Endothelial cell of umbilical vein (primary cell): Measurements from ENCODE around the gene NDST3. TPM values are rescaled to one million over a fixed set of nuclear protein-coding genes. Genes with fewer than 3 reads are reported as not detected.

Experiments used
- BruUV-seq: library from RNA; stranded (reverse); fragments of 400-500 nt; replicated peaks from 2 replicates; lab custom pipeline; 2021; lab: Mats Ljungman, UMichigan
- CTCF ChIA-PET: fragments of 300-600, 350-600 bp; sonication (Branson Sonifier 250); formaldehyde crosslinking; loops from one replicate; lab custom pipeline; 2021; ENCODE audit warnings: antibody characterized with exemption, inconsistent platforms; lab: Charles Lee
- POLR2A ChIA-PET: fragments of 300-600, 350-600 bp; sonication (Branson Sonifier 250); formaldehyde crosslinking; loops from one replicate; lab custom pipeline; 2021; ENCODE audit warnings: antibody characterized with exemption, inconsistent platforms; lab: Charles Lee
- DNase-seq: peaks from one replicate; pipeline ENCODE4 v3.0.0-alpha.2; 2011; ENCODE audit warnings: low read depth, low spot score
- FAIRE-seq: peaks from 2 replicates; lab custom pipeline; 2011; peaks lifted over from hg19 to GRCh38; lab: Jason Lieb, UNC
- H2AFZ ChIP-seq: 2 replicates; pipeline ENCODE4 v1.6.0; 2012; ENCODE audit warnings: low read depth, low read length, control low read depth, inconsistent platforms
- H3K27ac ChIP-seq: 2 replicates; pipeline ENCODE4 v1.5.1; 2011; ENCODE audit warnings: low read depth, mild to moderate bottlenecking, control low read depth, low read length, moderate library complexity; ENCODE audit not compliant: insufficient read depth
- H3K27me3 ChIP-seq, 2 experiments: 2 replicates each; pipeline versions ENCODE4 v1.6.0 to v1.6.1; 2011; ENCODE audit warnings: low read length in 2 of 2, mixed read lengths in 1 of 2; ENCODE audit not compliant: control insufficient read depth in 2 of 2, insufficient read depth in 2 of 2
- H3K36me3 ChIP-seq, 2 experiments: 2 replicates in 1 of 2; 3 replicates in 1 of 2; pipeline ENCODE4 v1.5.1; 2011; ENCODE audit warnings: low read length in 2 of 2, mild to moderate bottlenecking in 1 of 2, moderate library complexity in 1 of 2; ENCODE audit not compliant: control insufficient read depth in 2 of 2, insufficient read depth in 2 of 2; ENCODE audit errors: extremely low read depth in 1 of 2
- H3K4me1 ChIP-seq: 3 replicates; pipeline ENCODE4 v1.5.1; 2011; ENCODE audit warnings: mild to moderate bottlenecking, low read length; ENCODE audit not compliant: control insufficient read depth, insufficient read depth; ENCODE audit errors: extremely low read depth
- H3K4me2 ChIP-seq: 2 replicates; pipeline ENCODE4 v1.6.1; 2011; ENCODE audit warnings: low read length, control low read depth, mixed read lengths; ENCODE audit not compliant: insufficient read depth
- H3K4me3 ChIP-seq, 3 experiments: fragments of 200-600 bp in 1 of 3; sonication (generic), shearing (Covaris generic) in 1 of 3; replicated peaks in 1 of 3; 2 replicates each; pipeline ENCODE4 v1.5.1; 2011 to 2016; ENCODE audit warnings: control low read depth in 3 of 3, low read length in 3 of 3, mild to moderate bottlenecking in 2 of 3, inconsistent platforms in 1 of 3, low read depth in 1 of 3, moderate library complexity in 1 of 3; ENCODE audit not compliant: insufficient read depth in 1 of 3
- H3K79me2 ChIP-seq: 2 replicates; pipeline ENCODE4 v1.6.0; 2012; ENCODE audit warnings: low read length, inconsistent platforms; ENCODE audit not compliant: control insufficient read depth, insufficient read depth
- H3K9ac ChIP-seq: replicated peaks from 2 replicates; pipeline ENCODE3; 2011; ENCODE audit warnings: low read length, control low read depth; ENCODE audit not compliant: insufficient read depth; ENCODE audit errors: extremely low read depth
- H3K9me1 ChIP-seq: replicated peaks from 3 replicates; pipeline ENCODE4 v1.6.0; 2011; ENCODE audit warnings: mild to moderate bottlenecking, low read length; ENCODE audit not compliant: control insufficient read depth, insufficient read depth; ENCODE audit errors: extremely low read depth
- H3K9me3 ChIP-seq: replicated peaks from 2 replicates; pipeline ENCODE4 v1.5.1; 2012; ENCODE audit warnings: low read length, inconsistent platforms; ENCODE audit not compliant: control insufficient read depth, insufficient read depth
- H4K20me1 ChIP-seq: replicated peaks from 2 replicates; pipeline ENCODE3; 2011; ENCODE audit warnings: mild to moderate bottlenecking, low read length; ENCODE audit not compliant: control insufficient read depth, insufficient read depth; ENCODE audit errors: extremely low read depth
- EZH2 ChIP-seq: IDR thresholded peaks from 2 replicates; pipeline ENCODE4 v1.6.1; 2012; ENCODE audit warnings: borderline replicate concordance, low read depth, mild to moderate bottlenecking, moderate library complexity, low read length, inconsistent platforms; ENCODE audit not compliant: severe bottlenecking
- FOS ChIP-seq: IDR thresholded peaks from 2 replicates; pipeline ENCODE4 v1.6.1; 2011; ENCODE audit warnings: mild to moderate bottlenecking, low read length, moderate library complexity, borderline replicate concordance; ENCODE audit not compliant: insufficient read depth
- GATA2 ChIP-seq: IDR thresholded peaks from 2 replicates; pipeline ENCODE4 v1.7.0; 2011; ENCODE audit warnings: low read depth, mild to moderate bottlenecking, moderate library complexity, mixed read lengths, low read length; ENCODE audit not compliant: insufficient read length, insufficient read depth
- JUN ChIP-seq: IDR thresholded peaks from 2 replicates; pipeline ENCODE4 v1.6.1; 2011; ENCODE audit warnings: borderline replicate concordance, low read depth; ENCODE audit not compliant: insufficient read length, insufficient read depth
- MYC ChIP-seq: IDR thresholded peaks from one replicate; pipeline ENCODE4 v1.6.1; 2011; ENCODE audit warnings: mild to moderate bottlenecking, low read depth, low read length
- POLR2A ChIP-seq: IDR thresholded peaks from 2 replicates; pipeline ENCODE4 v1.6.1; 2012; ENCODE audit warnings: low read depth, mild to moderate bottlenecking, control low read depth, low read length
- POLR2AphosphoS5 ChIP-seq: IDR thresholded peaks from 2 replicates; pipeline ENCODE4 v1.6.1; 2012; ENCODE audit warnings: low read depth, mild to moderate bottlenecking, control low read depth, low read length, moderate library complexity; ENCODE audit not compliant: insufficient read depth
- dilution Hi-C: fragments of 300-500 bp; cut with MboI; formaldehyde crosslinking; loops from one replicate; pipeline ENCODE4 v1.15.0; 2019; ENCODE audit warnings: low sequenced_read_pairs; ENCODE audit not compliant: extremely low pct_ligation_motif_present
- intact Hi-C: fragments of 100-400 bp; cut with micrococcal nuclease; formaldehyde crosslinking; loops from one replicate; pipeline ENCODE4 v1.10.0; 2022
- polyA plus RNA-seq, 4 experiments: library from polyadenylated mRNA; depleted of rRNA in 3 of 4; stranded (reverse) in 3 of 4; unstranded in 1 of 4; fragments of >200 nt; gene quantifications; 2 replicates each; pipeline versions ENCODE4 v1.2.1 to v1.2.3, GENCODE V29; 2011 to 2012; ENCODE audit warnings: missing spikeins in 1 of 4
- total RNA-seq: library from RNA; stranded (reverse); gene quantifications from 2 replicates; pipeline ENCODE4 v1.2.3, GENCODE V29; 2021
- TF ChIP-seq, protein P1 (sequence below), 2 donors: IDR thresholded peaks; 1 replicate in 1 of 2; 2 replicates in 1 of 2; pipeline ENCODE4 v1.5.1; 2011; ENCODE audit warnings: low read length in 2 of 2, mild to moderate bottlenecking in 2 of 2, moderate library complexity in 2 of 2, control low read depth in 1 of 2, inconsistent platforms in 1 of 2, low read depth in 1 of 2; ENCODE audit not compliant: insufficient read depth in 1 of 2; ENCODE audit errors: extremely low read depth in 1 of 2
- TF ChIP-seq, protein P2 (sequence below): IDR thresholded peaks from 2 replicates; pipeline ENCODE4 v1.6.1; 2011; ENCODE audit not compliant: insufficient read depth, insufficient read length

NDST3 gene
- total and polyA plus RNA-seq, 2 donors (not counting 3 experiments of a cell fraction or from before 2014, with no cell fraction given): 0.04 TPM; not detected in 1

DNA sequence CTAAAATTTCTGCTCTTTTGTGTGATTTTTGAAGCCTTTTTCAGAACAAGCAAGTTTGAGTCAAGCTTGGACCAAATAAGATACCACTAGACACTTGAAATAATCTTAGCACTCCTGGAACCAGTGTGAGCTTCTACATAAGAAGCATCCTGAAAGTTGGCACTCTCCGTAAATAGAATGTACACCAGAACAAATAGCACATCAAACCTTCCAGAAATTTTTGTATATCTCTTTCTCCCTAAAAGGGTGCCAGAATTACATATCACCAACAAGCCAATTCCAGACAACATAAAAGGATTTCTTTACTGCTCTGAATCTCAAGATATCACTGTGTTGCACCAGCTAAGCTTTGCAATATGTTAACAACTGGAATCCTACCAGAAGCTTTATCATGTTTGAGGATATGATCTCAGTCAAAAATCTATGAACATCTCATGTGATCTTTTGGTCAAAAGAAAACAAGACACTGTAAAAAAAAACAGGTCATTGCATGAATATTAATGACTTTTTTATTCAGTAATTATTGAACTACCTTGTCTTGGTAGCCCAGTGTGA, 201.4 kb downstream of the NDST3 start:
- CTCF ChIA-PET: interaction anchor here (1.0 to 1.5 kb wide), 2 partner anchors 8 to 35 kb away, joined by 3 to 4 read pairs; no protein-coding TSS in a partner anchor
- dilution Hi-C loops: no loop called here
- POLR2A ChIA-PET: no interaction called here
- no peaks in the 10 kb centered on the region for H4K20me1 ChIP-seq
- no peak overlapping the region for H3K4me3 ChIP-seq
- H3K79me2 ChIP-seq: no peaks in the 10 kb centered on the region
- FAIRE-seq: no peak
- H3K4me1 ChIP-seq: no peaks in the 10 kb centered on the region
- H3K9me1 ChIP-seq: no peaks in the 10 kb centered on the region
- H3K4me2 ChIP-seq: no peak overlapping the region
- H3K27ac ChIP-seq: no peak overlapping the region
- no peak overlapping the region for H3K9ac ChIP-seq
- BruUV-seq: no TSS peak
- no peaks in the 10 kb centered on the region for H3K9me3 ChIP-seq
- no peak overlapping the region for H2AFZ ChIP-seq
- H3K36me3 ChIP-seq: no peaks in the 10 kb centered on the region
- DNase-seq: no peak
- TF ChIP-seq FOS (no peak), MYC (no peak), JUN (no peak), GATA2 (no peak), POLR2AphosphoS5 (no peak), EZH2 (no peak), POLR2A (no peak)
- TF ChIP-seq, protein P1, sequence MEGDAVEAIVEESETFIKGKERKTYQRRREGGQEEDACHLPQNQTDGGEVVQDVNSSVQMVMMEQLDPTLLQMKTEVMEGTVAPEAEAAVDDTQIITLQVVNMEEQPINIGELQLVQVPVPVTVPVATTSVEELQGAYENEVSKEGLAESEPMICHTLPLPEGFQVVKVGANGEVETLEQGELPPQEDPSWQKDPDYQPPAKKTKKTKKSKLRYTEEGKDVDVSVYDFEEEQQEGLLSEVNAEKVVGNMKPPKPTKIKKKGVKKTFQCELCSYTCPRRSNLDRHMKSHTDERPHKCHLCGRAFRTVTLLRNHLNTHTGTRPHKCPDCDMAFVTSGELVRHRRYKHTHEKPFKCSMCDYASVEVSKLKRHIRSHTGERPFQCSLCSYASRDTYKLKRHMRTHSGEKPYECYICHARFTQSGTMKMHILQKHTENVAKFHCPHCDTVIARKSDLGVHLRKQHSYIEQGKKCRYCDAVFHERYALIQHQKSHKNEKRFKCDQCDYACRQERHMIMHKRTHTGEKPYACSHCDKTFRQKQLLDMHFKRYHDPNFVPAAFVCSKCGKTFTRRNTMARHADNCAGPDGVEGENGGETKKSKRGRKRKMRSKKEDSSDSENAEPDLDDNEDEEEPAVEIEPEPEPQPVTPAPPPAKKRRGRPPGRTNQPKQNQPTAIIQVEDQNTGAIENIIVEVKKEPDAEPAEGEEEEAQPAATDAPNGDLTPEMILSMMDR (IDR thresholded peaks at IDR 0.05; ENCODE audit: extremely low read depth in 1 of 2, insufficient read depth in 1 of 2, low read depth in 1 of 2, low read length in 2 of 2): no peak
- TF ChIP-seq, protein P2, sequence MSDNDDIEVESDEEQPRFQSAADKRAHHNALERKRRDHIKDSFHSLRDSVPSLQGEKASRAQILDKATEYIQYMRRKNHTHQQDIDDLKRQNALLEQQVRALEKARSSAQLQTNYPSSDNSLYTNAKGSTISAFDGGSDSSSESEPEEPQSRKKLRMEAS: no peak
- no peaks in the 10 kb centered on the region for H3K27me3 ChIP-seq
- intact Hi-C loops: no loop called here
